Measurements from ENCODE around the gene HOOK2. TPM values are rescaled to one million over a fixed set of nuclear protein-coding genes. Genes with fewer than 3 reads are reported as not detected.

Gene HOOK2
- total and polyA plus RNA-seq, 9 of the 15 experiments (the other 6 are each of a cell fraction or from before 2014, with no cell fraction given) = 1.3 to 17.2 (median 9.9) TPM

DNA sequence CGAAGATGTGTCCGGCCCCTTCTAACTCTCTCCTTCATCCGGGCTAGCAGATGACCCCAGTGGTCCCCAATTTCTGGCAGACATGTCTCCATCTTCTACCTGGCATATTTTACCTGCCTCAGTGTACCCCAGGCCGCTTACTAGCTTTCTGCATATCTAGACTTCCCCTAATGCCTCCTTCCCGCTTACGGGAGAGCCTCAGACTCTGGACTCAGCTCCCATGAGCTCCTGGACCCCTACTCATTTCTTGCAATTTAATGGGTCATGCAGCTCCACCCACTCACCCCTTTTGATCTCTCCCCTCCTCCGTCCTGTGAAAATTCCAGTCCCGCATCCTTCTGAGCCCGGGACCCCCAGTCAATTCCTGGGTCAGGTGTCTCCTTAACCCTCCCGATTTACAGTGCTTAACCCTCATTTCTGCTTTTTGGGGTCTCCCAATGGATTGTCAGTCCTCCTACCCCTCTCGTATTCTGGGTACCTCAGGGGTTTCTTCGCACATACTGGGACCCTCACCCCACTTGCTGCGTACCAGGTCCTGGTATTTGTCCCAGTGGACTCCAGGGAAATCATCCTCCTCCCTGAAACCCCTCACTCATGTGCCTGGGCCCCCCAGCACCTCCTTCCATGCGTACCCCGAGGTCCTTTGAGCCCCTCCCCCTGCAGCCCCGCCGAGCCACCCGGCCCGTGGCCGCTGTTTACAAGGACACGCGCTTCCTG, 15.4 kb upstream of the HOOK2 start:
- intact Hi-C loops (cut with micrococcal nuclease) (loop anchor here (10.0 kb wide), 1 partner anchor 226 kb away; no protein-coding TSS in a partner anchor), in situ Hi-C loops (cut with MboI) (no loop called here)
- H4K20me1 ChIP-seq (replicated peaks; ENCODE audit: control insufficient read depth, insufficient read depth, low read length) = peaks cover 13% of the 10 kb centered on the region; the same call in 1 of the 2 replicates
- ChIA-PET POLR2A (interaction anchor here (0.5 to 3.6 kb wide), 22 partner anchors 8 to 254 kb away, joined by 3 to 44 read pairs (median 10); partner anchors contain the start of genes BEST2, DHPS, DNASE2 and GET3), CTCF (ENCODE audit: low intra/inter-chr PET ratio) (no interaction called here)
- no TSS peak for BruUV-seq (replicated peaks)
- H2AFZ ChIP-seq (ENCODE audit: low read depth, low read length) = peak overlapping the region; percentile 58
- 12% methylated on average over 13 of the region's 22 CpGs for WGBS (ENCODE audit: insufficient coverage, low coverage, missing lambda C conversion rate)
- peaks cover 42 to 78% of the 10 kb centered on the region in 2 experiments for H3K4me1 ChIP-seq (replicated peaks in 1 of 2; ENCODE audit: control insufficient read depth in 2 of 2, insufficient read depth in 2 of 2, low read length in 2 of 2)
- peaks cover 36% of the 10 kb centered on the region for H3K79me2 ChIP-seq (ENCODE audit: control insufficient read depth, insufficient read depth, low read length)
- peak overlapping the region; percentile 83 for H3K4me3 ChIP-seq
- H3K27ac ChIP-seq (ENCODE audit: extremely low read depth, low read depth, low read length) = peak overlapping the region; percentile 89
- H3K27me3 ChIP-seq (ENCODE audit: control insufficient read depth in 2 of 2, insufficient read depth in 2 of 2, low read length in 2 of 2) = no peaks in the 10 kb centered on the region
- H3K4me2 ChIP-seq (ENCODE audit: insufficient read depth, low read length) = peak overlapping the region; percentile 96
- no peaks in the 10 kb centered on the region for H3K9me1 ChIP-seq (ENCODE audit: control insufficient read depth, insufficient read depth, low read length)
- FAIRE-seq (no peak), ATAC-seq (no peak), DNase-seq (ENCODE audit: extremely low read depth in 1 of 4, low spot score in 3 of 4) (peak in 1 of 4 experiments; percentile 25)
- no peaks in the 10 kb centered on the region for H3K36me3 ChIP-seq (ENCODE audit: control insufficient read depth, insufficient read depth, low read length)
- H3K9ac ChIP-seq (ENCODE audit: insufficient read depth in 1 of 2, low read depth in 2 of 2, low read length in 2 of 2) = peak overlapping the region; percentile 60 to 97; a peak in 3 of 4 replicates
- H3K9me3 ChIP-seq (replicated peaks; ENCODE audit: control insufficient read depth, insufficient read depth, low read depth, low read length) = no peaks in the 10 kb centered on the region
- TF ChIP-seq ZNF431 (CRISPR knock-in tag; IDR thresholded peaks at IDR 0.05) = no peak
- TF ChIP-seq HSF4 (CRISPR knock-in tag; IDR thresholded peaks at IDR 0.05; ENCODE audit: borderline replicate concordance) = no peak
- TF ChIP-seq HDAC3 (IDR thresholded peaks at IDR 0.05; ENCODE audit: borderline replicate concordance, partially characterized antibody) = no peak
- TF ChIP-seq, protein P1, sequence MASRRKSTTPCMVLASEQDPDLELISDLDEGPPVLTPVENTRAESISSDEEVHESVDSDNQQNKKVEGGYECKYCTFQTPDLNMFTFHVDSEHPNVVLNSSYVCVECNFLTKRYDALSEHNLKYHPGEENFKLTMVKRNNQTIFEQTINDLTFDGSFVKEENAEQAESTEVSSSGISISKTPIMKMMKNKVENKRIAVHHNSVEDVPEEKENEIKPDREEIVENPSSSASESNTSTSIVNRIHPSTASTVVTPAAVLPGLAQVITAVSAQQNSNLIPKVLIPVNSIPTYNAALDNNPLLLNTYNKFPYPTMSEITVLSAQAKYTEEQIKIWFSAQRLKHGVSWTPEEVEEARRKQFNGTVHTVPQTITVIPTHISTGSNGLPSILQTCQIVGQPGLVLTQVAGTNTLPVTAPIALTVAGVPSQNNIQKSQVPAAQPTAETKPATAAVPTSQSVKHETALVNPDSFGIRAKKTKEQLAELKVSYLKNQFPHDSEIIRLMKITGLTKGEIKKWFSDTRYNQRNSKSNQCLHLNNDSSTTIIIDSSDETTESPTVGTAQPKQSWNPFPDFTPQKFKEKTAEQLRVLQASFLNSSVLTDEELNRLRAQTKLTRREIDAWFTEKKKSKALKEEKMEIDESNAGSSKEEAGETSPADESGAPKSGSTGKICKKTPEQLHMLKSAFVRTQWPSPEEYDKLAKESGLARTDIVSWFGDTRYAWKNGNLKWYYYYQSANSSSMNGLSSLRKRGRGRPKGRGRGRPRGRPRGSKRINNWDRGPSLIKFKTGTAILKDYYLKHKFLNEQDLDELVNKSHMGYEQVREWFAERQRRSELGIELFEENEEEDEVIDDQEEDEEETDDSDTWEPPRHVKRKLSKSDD (conservative IDR thresholded peaks at IDR 0.05; ENCODE audit: low read length) = no peak
- TF ChIP-seq, protein P2, sequence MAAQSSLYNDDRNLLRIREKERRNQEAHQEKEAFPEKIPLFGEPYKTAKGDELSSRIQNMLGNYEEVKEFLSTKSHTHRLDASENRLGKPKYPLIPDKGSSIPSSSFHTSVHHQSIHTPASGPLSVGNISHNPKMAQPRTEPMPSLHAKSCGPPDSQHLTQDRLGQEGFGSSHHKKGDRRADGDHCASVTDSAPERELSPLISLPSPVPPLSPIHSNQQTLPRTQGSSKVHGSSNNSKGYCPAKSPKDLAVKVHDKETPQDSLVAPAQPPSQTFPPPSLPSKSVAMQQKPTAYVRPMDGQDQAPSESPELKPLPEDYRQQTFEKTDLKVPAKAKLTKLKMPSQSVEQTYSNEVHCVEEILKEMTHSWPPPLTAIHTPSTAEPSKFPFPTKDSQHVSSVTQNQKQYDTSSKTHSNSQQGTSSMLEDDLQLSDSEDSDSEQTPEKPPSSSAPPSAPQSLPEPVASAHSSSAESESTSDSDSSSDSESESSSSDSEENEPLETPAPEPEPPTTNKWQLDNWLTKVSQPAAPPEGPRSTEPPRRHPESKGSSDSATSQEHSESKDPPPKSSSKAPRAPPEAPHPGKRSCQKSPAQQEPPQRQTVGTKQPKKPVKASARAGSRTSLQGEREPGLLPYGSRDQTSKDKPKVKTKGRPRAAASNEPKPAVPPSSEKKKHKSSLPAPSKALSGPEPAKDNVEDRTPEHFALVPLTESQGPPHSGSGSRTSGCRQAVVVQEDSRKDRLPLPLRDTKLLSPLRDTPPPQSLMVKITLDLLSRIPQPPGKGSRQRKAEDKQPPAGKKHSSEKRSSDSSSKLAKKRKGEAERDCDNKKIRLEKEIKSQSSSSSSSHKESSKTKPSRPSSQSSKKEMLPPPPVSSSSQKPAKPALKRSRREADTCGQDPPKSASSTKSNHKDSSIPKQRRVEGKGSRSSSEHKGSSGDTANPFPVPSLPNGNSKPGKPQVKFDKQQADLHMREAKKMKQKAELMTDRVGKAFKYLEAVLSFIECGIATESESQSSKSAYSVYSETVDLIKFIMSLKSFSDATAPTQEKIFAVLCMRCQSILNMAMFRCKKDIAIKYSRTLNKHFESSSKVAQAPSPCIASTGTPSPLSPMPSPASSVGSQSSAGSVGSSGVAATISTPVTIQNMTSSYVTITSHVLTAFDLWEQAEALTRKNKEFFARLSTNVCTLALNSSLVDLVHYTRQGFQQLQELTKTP (IDR thresholded peaks at IDR 0.05; ENCODE audit: low read depth in 1 of 2, partially characterized antibody in 2 of 2) = no peak
- TF ChIP-seq ZFX (CRISPR knock-in tag; IDR thresholded peaks at IDR 0.05) = no peak
- TF ChIP-seq SMAD1 (IDR thresholded peaks at IDR 0.05; ENCODE audit: low read depth, low read length, partially characterized antibody) = no peak
- TF ChIP-seq MIER1 (IDR thresholded peaks at IDR 0.05; ENCODE audit: low read depth) = no peak
- TF ChIP-seq XRCC5 (IDR thresholded peaks at IDR 0.05; ENCODE audit: low read depth, low read length) = no peak
- no peak for TF ChIP-seq PCBP1 (IDR thresholded peaks at IDR 0.05; ENCODE audit: low read depth, low read length, poor library complexity, severe bottlenecking)
- TF ChIP-seq, protein P3, sequence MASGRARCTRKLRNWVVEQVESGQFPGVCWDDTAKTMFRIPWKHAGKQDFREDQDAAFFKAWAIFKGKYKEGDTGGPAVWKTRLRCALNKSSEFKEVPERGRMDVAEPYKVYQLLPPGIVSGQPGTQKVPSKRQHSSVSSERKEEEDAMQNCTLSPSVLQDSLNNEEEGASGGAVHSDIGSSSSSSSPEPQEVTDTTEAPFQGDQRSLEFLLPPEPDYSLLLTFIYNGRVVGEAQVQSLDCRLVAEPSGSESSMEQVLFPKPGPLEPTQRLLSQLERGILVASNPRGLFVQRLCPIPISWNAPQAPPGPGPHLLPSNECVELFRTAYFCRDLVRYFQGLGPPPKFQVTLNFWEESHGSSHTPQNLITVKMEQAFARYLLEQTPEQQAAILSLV (tag; IDR thresholded peaks at IDR 0.05) = no peak
